Left renal pelvis (tissue), 4 donors: ENCODE results near the gene MYOM1. TPM values are rescaled to one million over a fixed set of nuclear protein-coding genes. Genes with fewer than 3 reads are reported as not detected.

Source experiments
- DNase-seq, 4 donors: peaks; one replicate each; pipeline ENCODE4 v3.0.0-alpha.2; 2013; ENCODE audit warnings: low read depth in 4 of 4, low spot score in 3 of 4
- polyA plus RNA-seq, 4 donors: library from polyadenylated mRNA; unstranded; fragments of 120-200 nt; gene quantifications; one replicate each; pipeline ENCODE4 v1.2.1, GENCODE V29; 2013; ENCODE audit not compliant: insufficient read length in 4 of 4

The MYOM1 gene
- polyA plus RNA-seq, 4 donors: 6.7 to 11.7 (median 7.7) TPM

- no peak for DNase-seq
These were observed 29.2 kb downstream of the MYOM1 start for GRCh38 chr18:3190610-3191009.

GRCh38 chr18:3189884-3190283, 29.9 kb downstream of the MYOM1 start:
- no peak for DNase-seq

GRCh38 chr18:3186678-3187658, 32.8 kb downstream of the MYOM1 start:
- DNase-seq: no peak

- no peak for DNase-seq
These were observed 35.3 kb downstream of the MYOM1 start for GRCh38 chr18:3184275-3184963.

GRCh38 chr18:3183103-3183717, 36.6 kb downstream of the MYOM1 start:
- no peak for DNase-seq

GRCh38 chr18:3180325-3180724, 39.4 kb downstream of the MYOM1 start:
- no peak for DNase-seq

- DNase-seq: no peak
These were observed 40.2 kb downstream of the MYOM1 start for GRCh38 chr18:3179430-3180089.

GRCh38 chr18:3177902-3178687, 41.7 kb downstream of the MYOM1 start:
- no peak for DNase-seq

- no peak for DNase-seq
These were observed 44.5 kb downstream of the MYOM1 start for GRCh38 chr18:3175195-3175758.

- DNase-seq: no peak
These were observed 47.7 kb downstream of the MYOM1 start for GRCh38 chr18:3172097-3172496.

- DNase-seq: peak in 1 of 4 donors; percentile 37
These were observed 48.1 kb downstream of the MYOM1 start for GRCh38 chr18:3171631-3172030.

GRCh38 chr18:3170441-3171161, 49.2 kb downstream of the MYOM1 start:
- no peak for DNase-seq

GRCh38 chr18:3164381-3164780, 55.4 kb downstream of the MYOM1 start:
- no peak for DNase-seq

- no peak for DNase-seq
These were observed 55.8 kb downstream of the MYOM1 start for GRCh38 chr18:3163968-3164367.

- no peak for DNase-seq
These were observed 57.6 kb downstream of the MYOM1 start for GRCh38 chr18:3162181-3162580.

- DNase-seq: no peak
These were observed 59.9 kb downstream of the MYOM1 start for GRCh38 chr18:3159830-3160229.

GRCh38 chr18:3157606-3158005, 62.2 kb downstream of the MYOM1 start:
- DNase-seq: no peak

- no peak for DNase-seq
These were observed 62.7 kb downstream of the MYOM1 start for GRCh38 chr18:3157086-3157485.

- DNase-seq: no peak
These were observed 63.5 kb downstream of the MYOM1 start for GRCh38 chr18:3156325-3156640.
